Stomach (tissue), 4 donors: ENCODE data around the gene KCNQ1.

Experiments
- CTCF ChIP-seq, 7 experiments: fragments of 450-650 bp in 4 of 7; fragments of 200-600 bp in 3 of 7; sonication (generic) in 3 of 7; IDR thresholded peaks; one replicate each; pipeline ENCODE4 v1.5.1; 2016 to 2019; ENCODE audit warnings: antibody characterized with exemption in 7 of 7, control low read depth in 2 of 7, mild to moderate bottlenecking in 1 of 7
- POLR2AphosphoS5 ChIP-seq, 3 donors: sonication (generic); formaldehyde crosslinking; IDR thresholded peaks; one replicate each; pipeline ENCODE4 v1.6.1; 2016; ENCODE audit warnings: antibody characterized with exemption in 3 of 3

GRCh38 chr11:2426221-2426620 lies 18.6 kb upstream of the KCNQ1 start:
- TF ChIP-seq CTCF (IDR thresholded peaks at IDR 0.05) = no peak
- TF ChIP-seq POLR2AphosphoS5 (IDR thresholded peaks at IDR 0.05) = no peak
